Fibroblast of mammary gland (primary cell): Measurements from ENCODE around the gene CHST2.
A peak's percentile ranks its signal among the peaks of the same experiment; 100 is the strongest.

Source experiments
- DNase-seq: peaks from one replicate; pipeline ENCODE4 v3.0.0-alpha.2; 2010; ENCODE audit warnings: low read depth
- H3K4me3 ChIP-seq: 2 replicates; pipeline ENCODE4 v1.5.1; 2011; ENCODE audit warnings: low read depth, mild to moderate bottlenecking, low read length, moderate library complexity; ENCODE audit not compliant: control insufficient read depth
- TF ChIP-seq, protein P1 (sequence below): conservative IDR thresholded peaks from 2 replicates; pipeline ENCODE4 v1.5.1; 2011; ENCODE audit warnings: low read depth, low read length, inconsistent platforms; ENCODE audit not compliant: control insufficient read depth, insufficient read depth

Gene CHST2

DNA sequence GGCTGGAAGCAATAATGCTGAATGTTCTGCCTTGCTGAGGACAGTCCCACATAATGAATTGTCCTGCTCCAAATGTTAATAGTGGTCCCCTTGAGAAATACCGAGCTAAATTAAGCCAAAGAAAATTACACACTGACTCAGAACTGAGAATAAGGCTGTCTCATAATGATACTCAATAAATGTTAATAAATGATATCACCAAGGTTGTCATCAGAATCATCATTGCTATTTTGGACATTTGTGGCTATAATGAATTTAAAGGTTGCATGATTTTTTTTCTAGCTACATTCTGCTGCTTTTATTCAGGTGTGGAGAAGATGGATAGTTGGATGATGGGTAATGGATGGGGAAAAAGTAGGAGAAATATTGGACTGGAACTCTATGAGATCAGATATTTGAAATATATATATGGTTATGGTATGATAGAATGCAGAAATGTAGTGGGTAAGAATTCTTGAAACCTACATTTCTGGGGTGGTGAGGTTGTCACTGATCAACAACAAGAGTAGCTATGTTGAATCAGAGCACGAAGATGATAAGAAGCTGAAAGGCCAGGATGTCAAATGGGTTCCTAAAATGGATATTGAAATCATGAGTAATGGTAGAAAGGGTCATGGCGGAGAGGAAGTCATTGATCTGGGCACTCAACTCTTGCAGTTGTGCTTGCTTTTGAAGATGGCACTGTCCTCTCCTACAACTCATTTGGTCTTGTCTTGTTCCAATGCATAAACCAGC, 12.8 kb downstream of the CHST2 start:
- DNase-seq: no peak
- H3K4me3 ChIP-seq: no peak overlapping the region
- TF ChIP-seq, protein P1, sequence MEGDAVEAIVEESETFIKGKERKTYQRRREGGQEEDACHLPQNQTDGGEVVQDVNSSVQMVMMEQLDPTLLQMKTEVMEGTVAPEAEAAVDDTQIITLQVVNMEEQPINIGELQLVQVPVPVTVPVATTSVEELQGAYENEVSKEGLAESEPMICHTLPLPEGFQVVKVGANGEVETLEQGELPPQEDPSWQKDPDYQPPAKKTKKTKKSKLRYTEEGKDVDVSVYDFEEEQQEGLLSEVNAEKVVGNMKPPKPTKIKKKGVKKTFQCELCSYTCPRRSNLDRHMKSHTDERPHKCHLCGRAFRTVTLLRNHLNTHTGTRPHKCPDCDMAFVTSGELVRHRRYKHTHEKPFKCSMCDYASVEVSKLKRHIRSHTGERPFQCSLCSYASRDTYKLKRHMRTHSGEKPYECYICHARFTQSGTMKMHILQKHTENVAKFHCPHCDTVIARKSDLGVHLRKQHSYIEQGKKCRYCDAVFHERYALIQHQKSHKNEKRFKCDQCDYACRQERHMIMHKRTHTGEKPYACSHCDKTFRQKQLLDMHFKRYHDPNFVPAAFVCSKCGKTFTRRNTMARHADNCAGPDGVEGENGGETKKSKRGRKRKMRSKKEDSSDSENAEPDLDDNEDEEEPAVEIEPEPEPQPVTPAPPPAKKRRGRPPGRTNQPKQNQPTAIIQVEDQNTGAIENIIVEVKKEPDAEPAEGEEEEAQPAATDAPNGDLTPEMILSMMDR: no peak

- no peak overlapping the region for H3K4me3 ChIP-seq
- no peak for DNase-seq
- TF ChIP-seq, protein P1: no peak
These were observed 14.9 kb downstream of the CHST2 start for GRCh38 chr3:143134471-143134870.

DNA sequence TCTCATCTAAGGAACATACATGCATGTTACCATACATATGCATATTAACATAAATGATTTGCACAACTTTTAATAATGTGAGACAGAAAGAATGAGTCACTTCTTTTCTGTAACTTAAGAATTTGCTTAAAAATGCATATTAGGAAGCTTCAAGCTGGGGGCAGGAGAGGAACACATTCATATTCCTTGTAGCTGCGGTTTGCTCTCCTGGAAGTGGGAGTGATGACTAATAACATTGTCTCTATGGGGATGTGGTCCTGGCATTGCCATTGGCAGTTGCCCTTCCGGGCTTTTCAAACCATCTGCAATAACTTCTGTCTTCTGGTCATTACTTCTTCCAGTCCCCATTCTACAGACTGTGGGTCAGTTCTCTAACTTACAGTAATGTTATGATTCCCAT, 15.6 kb downstream of the CHST2 start:
- TF ChIP-seq, protein P1: peak; percentile 34
- DNase-seq: peak; percentile 96
- H3K4me3 ChIP-seq: no peak overlapping the region

DNA sequence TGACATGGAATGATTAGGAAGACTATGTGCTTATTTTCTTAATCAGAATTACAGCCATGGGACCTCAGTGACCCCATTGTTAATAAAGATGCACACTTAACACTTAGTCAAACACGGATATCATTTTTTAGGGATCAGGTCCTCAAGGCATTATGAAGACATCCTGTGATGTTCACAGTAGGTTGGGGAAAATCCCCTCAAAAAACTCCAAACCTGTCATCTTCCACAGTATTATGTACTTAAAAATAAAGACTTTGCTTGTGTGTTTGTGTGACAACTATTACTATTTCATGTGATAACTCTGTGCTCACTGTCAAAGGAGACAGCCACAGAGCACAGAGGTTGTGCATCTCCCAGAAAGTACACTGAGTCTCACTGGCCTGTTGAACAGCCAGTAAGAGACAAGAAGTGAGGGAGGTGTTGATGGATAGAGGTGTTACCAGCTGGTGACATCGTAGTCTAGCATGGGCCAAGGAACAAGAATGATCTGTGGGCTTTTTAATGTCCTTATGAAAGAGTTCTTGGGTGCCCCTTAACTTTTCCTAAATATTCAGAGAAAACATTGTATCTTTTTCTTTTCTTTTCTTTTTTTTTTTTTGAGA, 18.0 kb downstream of the CHST2 start:
- TF ChIP-seq, protein P1: no peak
- H3K4me3 ChIP-seq: no peak overlapping the region
- DNase-seq: no peak

DNA sequence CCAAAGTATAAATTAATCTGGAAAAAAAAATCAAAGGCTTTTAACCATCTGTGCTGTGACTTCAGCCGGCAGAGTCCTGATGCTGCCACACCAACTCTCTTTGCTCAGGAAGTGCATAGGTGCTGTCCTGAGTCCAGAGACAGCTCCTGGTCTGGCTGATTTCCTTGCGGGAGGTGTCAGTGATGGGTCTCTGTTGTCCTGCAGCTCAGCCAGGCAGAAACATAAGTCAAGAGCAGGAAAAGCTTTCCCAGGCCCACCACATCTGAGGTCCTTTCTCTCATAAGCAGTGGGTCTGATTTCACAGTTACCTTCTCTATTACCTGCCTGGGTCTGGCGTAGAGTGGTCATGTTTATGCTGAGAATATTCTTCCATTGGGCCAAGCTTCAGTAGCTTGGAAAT, 19.4 kb downstream of the CHST2 start:
- TF ChIP-seq, protein P1: no peak
- H3K4me3 ChIP-seq: no peak overlapping the region
- DNase-seq: no peak

DNA sequence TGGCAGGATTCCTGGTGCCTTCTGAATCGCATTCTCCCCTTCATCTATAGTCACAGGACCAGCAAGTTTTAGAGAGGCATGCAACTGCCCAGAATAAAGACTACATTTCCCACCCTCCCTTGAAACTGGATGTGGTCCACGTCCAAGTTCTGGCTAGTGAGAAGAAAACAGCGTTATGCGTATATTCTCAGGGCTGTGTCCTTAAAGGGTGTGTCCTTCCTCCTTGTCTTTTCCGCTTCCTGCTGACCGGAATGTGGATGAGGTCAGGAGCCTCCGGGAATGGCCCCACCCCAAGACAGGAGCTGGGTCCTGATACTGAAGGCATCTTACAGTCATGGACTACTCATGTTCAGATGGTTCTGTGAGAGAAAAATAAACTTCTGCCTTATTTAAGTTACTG, 20.2 kb downstream of the CHST2 start:
- no peak overlapping the region for H3K4me3 ChIP-seq
- peak; percentile 62 for DNase-seq
- TF ChIP-seq, protein P1: no peak
